NCI-H2029 (cell line): ENCODE results near the gene NDST1.
A peak's percentile ranks its signal among the peaks of the same experiment; 100 is the strongest.

Experiments used
- DNase-seq: peaks from one replicate; lab custom pipeline; 2025; lab: John Stamatoyannopoulos, UW

NDST1 gene

DNA sequence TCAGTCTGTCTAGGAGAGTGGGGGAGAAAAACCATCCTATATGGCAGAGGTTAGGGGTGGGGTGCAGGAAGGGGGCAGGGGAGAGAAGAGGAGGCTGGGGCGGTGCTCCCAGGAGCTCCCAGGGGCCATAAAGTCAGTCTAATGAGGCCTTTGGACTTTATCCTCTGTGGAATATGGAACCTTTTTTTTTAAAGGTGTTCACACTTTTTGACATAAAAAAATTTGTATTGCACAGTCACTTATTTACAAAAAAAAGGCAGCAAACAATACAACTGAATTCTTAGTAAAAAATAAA is 80.6 kb downstream of the NDST1 start:
- DNase-seq, result no peak

DNA sequence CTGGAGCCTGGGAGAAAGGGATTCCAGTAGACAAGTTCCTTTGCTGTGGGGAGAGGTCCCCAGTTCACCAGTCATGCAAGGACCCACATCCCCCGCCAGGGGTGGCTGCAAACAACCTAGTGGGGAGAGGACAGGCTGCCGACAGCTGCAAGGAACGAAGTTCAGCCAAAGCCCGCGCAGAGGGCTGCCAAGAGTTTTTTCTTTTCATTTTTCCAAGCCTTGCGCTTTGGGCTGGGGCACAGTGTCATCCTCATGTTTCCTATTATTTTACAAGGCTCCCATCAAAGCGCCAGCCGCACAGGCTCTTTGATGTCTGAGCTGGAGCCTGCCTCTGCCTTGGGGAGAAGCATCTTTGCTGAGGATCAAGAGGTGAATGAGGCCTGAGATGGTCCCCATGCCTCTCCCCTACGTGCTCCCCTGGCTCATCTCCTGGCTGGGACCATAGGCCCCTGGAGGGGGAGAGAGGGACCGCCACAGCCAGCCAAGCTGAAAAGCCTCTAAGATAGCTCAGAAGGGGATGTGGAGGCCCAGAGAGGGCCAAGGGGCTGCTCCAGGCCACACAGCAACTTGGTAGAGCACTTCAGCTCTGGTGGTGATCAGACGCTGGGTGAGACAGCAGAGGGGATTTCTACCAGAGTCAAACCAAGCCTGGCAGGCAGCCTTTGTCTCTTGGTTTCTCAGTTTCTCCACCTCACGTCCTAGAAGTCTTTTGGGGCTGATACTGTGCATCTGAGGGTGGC is 82.1 kb downstream of the NDST1 start:
- no peak for DNase-seq

DNA sequence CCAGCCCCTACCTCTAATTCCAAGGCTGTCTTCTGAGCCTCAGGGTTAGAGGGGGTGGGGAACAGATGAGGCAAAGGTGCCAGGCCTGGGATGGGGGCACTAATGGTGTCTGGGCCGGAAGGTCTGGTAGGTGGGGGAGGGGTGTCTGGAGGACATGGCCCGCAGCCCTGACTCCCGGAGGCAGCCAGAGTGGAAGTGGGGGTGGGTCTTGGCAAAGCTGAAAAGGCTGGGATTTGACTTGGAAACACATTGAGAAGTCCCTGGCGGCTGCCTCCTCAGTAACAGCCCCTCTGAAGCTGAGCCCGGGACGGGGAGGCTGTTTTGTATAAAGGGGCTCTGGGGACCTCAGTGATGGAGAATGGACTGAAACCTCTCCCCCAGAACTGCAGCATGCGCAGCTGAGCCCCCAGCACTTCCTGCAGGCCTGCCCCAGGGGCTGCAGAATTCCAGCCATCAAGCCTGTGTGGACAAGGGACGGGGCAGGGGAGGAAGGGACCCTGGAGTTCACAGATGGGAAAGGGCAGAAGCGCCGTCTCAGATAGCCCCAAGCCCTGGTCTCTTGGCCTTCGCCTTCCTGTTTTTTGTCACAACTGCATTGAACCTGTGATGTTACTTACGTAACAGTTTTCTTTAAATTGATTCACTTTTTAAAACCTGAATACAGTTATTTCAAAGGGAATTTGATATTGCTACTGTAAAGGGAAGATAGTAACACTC is 83.2 kb downstream of the NDST1 start:
- DNase-seq, result no peak

DNA sequence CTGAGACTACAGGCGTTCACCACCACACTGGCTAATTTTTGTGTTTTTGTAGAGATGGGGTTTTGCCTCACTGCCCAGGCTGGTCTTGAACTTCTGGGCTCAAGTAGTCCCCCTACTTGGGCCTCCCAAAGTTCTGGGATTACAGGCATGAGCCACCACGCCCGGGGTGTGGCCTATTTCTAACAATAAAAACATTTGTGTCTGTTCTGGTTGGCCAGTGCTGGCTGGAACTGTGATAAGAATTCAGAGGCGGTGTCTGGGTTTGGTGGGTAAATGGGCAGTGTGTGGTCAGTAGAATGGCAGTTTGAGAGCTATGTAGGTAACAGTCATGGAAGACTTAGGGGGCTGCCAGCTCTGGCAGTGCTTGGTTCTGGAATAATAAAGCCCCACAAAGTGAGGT is 85.7 kb downstream of the NDST1 start:
- no peak for DNase-seq

- no peak for DNase-seq
These were observed 86.1 kb downstream of the NDST1 start for GRCh38 chr5:150593996-150594395.

GRCh38 chr5:150595466-150596031 is 87.6 kb downstream of the NDST1 start:
- DNase-seq, result no peak

DNA sequence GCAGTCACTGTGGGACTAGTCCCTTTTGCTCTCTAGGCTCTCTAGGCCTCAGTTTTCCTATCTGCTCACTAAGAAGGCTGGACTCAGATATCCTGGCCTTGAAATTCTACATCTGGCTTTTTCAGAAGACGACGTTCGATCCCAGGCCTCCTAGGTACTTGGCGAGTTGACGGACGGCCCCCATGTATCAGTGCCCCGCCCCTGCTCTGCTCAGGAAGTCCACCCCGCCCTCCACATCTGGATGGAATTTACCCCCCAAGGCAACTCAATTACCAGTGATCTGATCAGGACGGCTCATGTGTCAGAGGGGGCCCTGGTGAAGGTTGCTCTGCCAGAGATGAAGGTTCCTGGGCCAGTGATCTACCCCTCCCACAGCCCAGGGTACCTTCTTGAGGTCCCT is 88.4 kb downstream of the NDST1 start:
- no peak for DNase-seq

DNA sequence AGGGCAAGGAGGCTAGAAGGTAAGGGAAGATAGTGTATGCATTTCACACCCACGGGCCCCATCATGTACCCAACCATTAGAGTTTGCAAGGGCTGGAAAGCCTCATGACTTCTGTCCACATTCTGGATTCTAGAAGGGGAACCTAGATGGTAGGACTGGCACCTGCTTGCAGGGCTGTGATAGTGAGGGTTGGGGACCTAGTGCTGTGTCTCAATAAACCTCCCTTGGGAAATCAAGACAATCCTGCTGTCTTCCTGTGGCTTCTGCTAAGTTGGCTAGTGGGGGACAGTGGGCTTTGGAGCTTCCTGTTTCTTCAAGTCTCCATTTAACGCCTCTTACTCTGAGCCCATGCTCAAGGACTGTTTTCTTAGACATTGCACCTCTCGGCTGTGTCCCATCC is 88.9 kb downstream of the NDST1 start:
- DNase-seq, result no peak

GRCh38 chr5:150598006-150598405 is 90.1 kb downstream of the NDST1 start:
- DNase-seq, result no peak

DNA sequence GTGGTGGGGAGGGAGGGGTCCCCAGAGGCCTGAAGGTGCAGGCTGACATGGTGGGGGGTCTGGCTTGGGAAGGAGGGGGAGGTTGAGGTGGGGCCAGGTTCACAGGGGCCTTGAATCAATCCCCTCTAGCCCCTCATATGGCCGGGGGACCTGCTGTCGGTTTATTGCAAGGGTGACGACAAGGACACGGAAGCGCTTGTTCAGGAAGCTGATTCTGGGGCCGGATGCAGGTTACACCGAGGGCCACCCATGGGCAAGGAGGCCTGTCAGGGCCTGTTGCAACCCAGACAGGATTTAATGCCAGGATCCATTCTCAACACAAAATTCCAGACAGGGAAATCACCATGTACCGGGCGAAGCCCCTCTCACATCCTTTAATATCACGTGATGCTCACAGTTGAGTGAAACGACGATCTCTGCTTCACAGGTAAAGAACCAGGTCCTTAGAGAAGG is 90.9 kb downstream of the NDST1 start:
- no peak for DNase-seq

- DNase-seq, result no peak
These were observed 91.3 kb downstream of the NDST1 start for GRCh38 chr5:150599281-150599680.

GRCh38 chr5:150599917-150600511 is 92.1 kb downstream of the NDST1 start:
- peak; percentile 81 for DNase-seq

- DNase-seq, result no peak
These were observed 92.9 kb downstream of the NDST1 start for GRCh38 chr5:150600616-150601490.

- no peak for DNase-seq
These were observed 93.8 kb downstream of the NDST1 start for GRCh38 chr5:150601491-150602345.

GRCh38 chr5:150603052-150603451 is 95.1 kb downstream of the NDST1 start:
- DNase-seq, result no peak

DNA sequence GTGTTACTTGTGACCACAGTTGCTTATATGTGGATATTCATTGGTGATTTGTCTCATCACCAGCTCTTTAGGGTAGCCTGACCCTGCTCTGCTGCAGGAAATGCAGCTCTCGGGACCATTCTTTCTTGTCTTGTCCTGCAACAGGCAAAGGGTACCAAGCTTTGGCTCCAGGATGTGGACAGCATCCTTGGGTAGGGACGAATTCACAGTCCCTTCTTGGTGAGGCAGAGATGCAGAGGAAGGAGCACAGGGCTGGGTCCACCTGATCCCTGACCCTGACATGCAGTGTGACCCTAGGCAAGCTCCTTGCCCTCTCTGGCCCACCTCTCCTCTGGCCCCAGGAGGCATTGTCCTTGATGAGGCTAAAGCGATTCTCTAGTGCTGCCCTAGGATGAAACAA is 95.6 kb downstream of the NDST1 start:
- DNase-seq, result no peak

GRCh38 chr5:150604010-150604409 is 96.1 kb downstream of the NDST1 start:
- no peak for DNase-seq

DNA sequence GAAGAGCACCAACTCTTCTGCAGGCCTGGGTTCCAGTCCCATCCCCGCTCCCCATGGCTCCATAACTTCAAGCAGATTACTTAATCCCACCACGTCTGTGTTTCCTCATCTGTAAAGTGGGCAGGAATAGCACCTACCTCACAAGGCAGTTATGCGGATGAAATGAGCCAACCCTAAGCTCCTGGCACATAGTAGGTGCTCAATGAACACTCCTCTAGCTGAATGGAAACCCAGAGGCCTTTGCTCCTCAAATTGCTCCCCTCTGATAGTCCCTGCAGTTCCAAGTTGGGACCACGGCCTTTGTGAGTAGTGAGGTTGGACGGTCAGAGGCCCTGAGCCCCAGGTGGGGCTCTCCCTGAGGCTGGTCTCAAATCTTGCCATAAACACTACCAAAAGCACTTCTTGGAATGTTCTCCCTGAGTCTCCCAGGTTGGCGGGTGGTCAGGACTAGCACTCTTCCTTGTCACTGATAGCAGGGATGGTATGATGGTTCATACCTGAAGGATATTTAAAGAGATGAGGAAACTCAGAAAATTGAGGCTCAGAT is 97.0 kb downstream of the NDST1 start:
- DNase-seq, result no peak

GRCh38 chr5:150605546-150605945 is 97.6 kb downstream of the NDST1 start:
- no peak for DNase-seq

- DNase-seq, result no peak
These were observed 98.5 kb downstream of the NDST1 start for GRCh38 chr5:150606476-150606875.

GRCh38 chr5:150607105-150607504 is 99.2 kb downstream of the NDST1 start:
- no peak for DNase-seq
